GM20000 (cell line): ENCODE data around the gene JAM3.

Experiments used
- DNase-seq: peaks from one replicate; pipeline ENCODE4 v3.0.0; 2012; ENCODE audit warnings: low spot score
- CTCF ChIP-seq: IDR thresholded peaks from 2 replicates; pipeline ENCODE4 v1.5.1; 2012; ENCODE audit warnings: mild to moderate bottlenecking, control low read depth; ENCODE audit errors: extremely low read depth, missing control alignments

Gene JAM3

GRCh38 chr11:134045799-134046635 lies 22.9 kb upstream of the JAM3 start:
- TF ChIP-seq CTCF, result no peak
- no peak for DNase-seq

DNA sequence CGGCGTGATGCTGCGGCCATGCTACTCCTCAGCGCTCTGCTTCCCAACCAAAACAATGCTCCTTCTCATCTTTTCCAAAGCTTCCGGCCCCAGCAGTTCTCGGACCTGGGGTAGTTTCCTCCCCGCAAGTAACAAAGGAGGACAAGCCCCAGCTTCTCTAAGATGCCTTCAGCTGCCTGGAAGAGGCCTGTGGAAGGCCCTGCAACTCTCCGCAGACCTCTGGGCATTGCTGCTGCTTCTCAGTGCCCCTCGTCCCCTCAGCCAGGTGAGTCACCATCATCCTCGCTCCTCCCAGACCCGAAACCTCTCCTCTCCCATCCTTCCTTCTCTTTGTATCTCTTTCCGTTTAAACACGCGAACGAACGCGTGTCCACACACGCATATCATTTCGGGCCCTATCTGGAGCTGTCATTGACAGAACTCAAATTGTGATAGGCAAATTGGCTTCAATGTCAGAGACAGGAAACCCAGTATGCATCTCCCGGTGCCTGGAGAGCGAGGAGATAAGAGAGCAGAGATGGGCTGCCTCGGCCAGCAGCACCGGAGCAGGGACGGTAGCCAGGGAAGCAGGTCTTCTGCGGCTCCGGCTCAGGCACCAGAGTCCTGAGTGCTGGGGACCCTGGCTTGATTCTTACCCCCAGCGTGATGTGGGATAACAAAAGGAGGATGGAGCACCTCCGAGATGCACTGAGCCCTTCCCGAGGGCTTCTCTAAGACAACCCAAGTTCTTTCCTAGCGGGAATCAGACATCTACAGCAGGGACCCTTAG lies 22.0 kb upstream of the JAM3 start:
- no peak for DNase-seq
- TF ChIP-seq CTCF, result no peak

DNA sequence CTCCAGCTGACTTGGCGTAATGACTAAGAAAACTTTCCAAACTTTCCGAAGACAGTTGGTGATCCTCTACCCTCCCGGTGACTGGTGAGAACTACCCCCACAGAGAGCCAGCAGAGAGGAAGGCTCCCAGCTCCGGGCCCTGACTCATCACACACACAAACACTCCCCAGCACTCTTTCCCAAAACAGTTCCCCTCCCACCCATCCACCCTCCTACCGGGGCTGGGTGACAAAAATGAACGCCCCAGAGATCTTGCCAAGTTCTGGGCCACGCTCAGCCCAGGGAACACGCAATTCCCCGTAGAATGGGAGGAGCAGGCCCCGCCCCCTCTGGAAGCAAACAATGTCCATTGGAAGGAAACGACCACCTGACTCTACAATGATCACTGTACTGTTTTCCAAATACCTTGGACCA lies 21.3 kb upstream of the JAM3 start:
- DNase-seq, result no peak
- no peak for TF ChIP-seq CTCF

DNA sequence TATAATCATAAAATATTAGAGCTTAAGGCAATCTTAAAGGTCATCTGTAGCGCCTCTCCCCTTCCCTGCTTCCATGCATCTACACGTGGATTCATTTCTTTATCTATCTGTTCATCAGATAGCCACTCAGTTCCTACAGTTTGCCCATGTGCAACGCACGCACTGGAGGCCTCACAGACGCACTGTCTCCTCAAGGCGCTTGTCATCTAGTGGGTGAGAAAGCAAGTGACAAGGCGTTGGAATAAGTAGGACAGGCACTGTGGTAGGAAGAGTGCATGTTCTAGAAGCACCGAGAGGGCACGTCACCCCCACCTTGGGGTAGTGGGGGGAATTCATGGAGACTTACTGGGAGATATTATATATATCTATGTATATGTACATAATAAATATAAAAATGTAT lies 20.8 kb upstream of the JAM3 start:
- no peak for DNase-seq
- TF ChIP-seq CTCF, result no peak

GRCh38 chr11:134049303-134049702 lies 19.6 kb upstream of the JAM3 start:
- no peak for DNase-seq
- no peak for TF ChIP-seq CTCF

DNA sequence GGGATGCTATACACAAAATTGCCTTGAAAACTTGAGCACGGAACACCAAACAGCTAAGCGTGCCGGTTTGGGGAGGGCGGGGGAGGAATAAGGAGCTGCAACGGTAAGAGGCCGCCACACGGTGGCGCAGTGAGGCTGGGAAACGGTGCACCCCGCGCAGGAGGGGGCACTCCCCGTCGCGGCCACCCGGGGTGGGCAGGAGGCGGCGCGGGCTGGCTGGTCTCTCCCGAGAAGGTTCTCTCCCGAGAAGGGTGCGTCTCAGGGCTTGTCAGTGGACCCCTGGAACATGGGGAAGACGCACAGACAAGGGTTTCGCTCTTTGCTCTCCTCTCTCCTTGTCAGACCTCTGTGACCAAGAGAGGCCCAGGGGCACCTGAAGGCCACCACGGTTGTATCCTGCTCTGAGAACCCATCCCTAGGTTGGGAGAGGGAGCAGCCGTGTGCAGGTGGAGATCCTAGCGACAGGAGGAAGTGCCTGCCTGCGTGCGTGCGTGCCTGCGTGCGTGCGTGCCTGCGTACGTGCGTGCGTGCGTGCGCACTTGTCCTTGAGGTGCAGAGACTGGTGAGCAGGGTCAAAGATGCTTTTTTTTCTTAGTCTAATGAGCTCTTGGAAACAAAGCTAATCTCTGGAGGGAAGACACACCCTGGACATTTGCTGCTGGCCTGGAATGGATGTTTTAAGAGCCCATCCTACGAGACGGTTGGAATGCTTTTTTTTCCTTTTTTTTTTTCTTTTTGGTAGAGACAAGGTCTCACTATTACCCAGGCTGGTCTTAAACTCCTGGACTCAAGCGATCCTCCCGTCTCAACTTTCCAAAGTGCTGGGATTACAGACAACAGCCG lies 18.1 kb upstream of the JAM3 start:
- peak; percentile 89 for DNase-seq
- TF ChIP-seq CTCF, result peak; percentile 81
